Dedifferentiated amniotic fluid mesenchymal stem cell (primary cell): ENCODE data around the gene AP2M1.

Source experiments
- DNase-seq: peaks from one replicate; pipeline ENCODE4 v3.0.0-alpha.2; 2016; ENCODE audit errors: extremely low spot score

Gene AP2M1

GRCh38 chr3:184228376-184229137 lies 53.9 kb downstream of the AP2M1 start:
- no peak for DNase-seq

DNA sequence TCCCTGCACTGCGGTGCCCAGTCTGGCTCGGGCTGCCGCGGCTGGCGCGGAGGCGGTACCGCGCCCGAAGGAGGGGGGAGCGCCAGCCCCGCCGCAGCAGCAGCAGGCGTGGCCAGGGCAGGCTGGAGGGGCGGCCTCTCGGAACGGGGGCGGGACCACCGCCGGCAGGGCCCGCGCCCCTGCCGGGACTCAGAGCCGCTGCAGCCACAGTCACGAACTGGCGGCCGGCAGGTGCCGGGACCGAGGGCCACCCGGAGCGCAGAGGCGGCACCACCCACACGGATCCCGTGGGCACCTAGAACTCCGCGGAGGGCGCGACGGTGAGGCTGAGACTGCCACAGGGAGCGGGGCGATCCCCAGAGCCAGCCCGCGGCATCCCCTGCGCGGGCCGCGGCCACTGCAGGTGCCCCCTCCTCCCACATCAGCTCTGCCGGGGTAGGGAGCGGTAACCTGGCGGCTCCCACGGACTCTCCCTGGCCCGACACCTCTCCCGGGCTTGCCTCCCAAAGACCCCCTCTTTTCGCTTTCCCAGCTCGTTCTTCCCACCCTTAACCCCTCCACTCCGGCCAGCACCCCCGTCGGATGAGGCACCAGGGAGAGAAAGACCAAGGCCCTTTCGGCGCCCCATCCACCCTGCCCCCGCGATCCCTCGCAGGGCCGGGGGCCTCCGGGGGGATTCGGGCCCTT lies 54.9 kb downstream of the AP2M1 start, which contains the start of gene VWA5B2:
VWA5B2 (plus strand) TSS at position 192 of the 687 bp plus-strand sequence. CDS start 944 bp downstream, outside the sequence.
- no peak for DNase-seq

- no peak for DNase-seq
Measured at GRCh38 chr3:184230081-184230602, 55.5 kb downstream of the AP2M1 start.

DNA sequence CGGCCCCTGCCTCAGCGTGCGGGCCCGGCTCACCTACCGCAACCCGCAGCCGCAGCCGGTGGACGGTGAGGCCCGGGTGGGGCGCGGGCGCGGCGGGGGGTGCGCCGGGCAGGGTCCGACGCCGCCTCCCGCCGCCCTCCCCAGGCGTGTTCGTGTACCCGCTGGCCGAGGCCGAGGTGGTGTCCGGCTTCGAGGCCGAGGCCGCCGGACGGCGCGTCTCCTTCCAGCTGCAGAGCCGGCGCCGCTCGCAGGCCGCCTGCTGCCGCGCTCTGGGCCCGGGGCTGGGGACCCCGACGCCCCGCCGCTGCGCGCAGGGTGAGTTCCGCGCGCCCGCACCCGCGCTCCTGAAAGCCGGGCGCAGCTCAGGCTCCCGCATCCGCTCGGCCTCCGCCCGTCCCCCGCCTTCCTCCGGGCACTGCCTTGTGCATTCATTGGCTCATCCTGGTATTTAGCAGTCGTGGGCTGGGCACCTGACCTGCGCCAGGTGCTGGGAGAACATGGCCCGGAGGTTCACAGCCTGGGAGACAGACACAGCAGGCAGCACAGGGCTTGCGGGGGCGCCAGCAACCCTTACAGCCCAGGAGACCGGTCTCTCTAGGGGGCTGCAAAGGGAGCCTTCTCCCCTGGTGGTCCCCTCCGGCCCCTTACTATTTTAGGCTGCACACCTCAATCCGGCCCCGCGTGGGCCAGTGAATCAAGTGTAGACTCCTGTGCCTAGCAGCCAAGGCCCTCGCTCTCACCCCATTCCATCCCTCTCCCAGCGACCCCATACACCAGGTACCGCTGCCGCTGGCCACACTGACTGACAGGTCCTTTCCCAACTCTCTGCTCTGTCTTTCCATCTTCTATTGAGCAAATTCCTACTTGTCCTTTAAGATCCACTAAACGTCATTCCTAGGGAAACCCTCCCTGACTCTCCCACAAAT lies 56.2 kb downstream of the AP2M1 start:
- no peak for DNase-seq

GRCh38 chr3:184231671-184232070 lies 57.0 kb downstream of the AP2M1 start:
- DNase-seq: no peak

DNA sequence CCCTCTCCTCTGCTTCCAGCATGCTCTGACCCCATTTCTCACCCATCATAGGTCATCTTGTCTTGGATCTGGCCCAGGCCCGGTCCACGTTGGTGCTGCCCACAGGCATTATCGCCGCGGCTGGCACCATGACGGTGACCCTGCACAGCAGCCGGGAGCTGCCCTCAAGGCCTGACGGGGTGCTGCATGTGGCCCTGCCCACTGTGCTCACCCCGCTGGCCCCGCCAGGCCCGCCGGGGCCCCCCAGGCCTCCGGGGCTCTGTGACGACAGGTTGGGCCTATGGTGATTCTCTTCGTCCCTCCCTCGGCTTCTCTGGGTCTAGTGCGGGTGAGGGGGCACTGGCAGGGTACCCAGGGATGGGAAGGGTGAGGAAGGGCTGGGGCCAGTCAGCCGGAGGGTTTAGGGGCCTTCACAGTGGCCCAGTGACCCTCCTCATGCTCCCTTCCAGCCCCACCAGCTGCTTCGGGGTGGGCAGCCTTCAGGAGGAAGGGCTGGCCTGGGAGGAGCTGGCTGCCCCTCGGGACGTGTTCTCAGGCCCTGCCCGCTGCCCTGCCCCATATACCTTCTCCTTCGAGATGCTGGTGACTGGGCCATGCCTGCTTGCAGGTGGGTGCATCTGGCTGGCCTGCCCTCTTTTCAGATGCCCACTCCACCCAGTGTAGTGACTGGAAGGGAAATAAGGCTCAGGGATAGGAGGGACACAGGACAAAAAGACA lies 58.6 kb downstream of the AP2M1 start:
- DNase-seq: no peak
